Measurements from ENCODE around the gene PNPLA4. TPM values are rescaled to one million over a fixed set of nuclear protein-coding genes. Genes with fewer than 3 reads are reported as not detected.

PNPLA4 gene
- 43.8 TPM for total RNA-seq
- long read RNA-seq, transcript PNPLA4-201 (7 exons, 3,372 nt), result major isoform, 28 of 40 reads
- long read RNA-seq, partial matches to known transcripts, result 4 of 40 reads
- long read RNA-seq, other reads (novel, unspliced or antisense), result 7 of 40 reads

DNA sequence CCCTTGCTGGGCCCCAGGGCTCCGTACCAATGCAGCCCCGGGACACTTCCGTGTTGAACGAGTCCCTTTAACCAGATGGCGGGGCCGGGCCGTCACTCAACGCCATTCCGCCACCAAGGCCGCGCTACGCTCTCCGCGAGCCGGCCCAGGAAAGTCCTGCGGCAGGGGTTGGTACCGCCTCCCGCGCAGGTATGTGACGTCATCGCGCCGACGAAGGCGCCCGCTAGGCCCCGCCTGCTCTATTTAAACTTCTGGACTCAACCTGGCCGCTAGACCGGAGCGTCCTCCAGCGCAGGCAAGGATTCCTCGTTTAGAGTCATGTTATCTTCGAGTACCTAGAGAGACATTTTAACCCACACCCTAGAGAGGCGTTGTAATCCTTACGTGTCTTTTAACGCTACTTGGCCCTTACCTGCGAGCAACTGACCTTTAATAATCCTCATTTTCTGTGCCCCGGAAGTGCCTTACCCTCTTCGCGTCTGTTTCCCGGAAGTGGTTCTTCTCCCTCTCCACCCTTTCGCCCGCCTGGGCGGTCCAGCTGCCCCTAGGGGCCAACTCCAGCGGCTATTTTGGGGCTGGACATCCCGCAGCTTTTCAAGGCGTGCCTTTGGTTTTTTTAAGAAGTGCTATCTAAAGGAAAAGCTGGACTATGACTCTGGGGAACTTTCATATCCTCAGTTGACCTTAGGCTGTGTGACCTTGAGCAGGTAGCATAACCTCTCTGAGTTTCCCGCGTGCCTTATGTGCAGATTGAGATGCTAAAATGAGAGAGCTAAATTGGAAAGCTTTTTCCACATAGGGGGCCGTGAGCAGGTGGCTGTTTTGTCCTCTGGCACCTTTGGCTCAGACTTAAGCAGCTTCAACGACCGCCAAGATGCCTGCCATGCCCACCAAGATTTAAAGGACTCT is at the start of gene PNPLA4:
Gene PNPLA4 (minus strand): TSS at position 155 of the 909 bp plus-strand sequence. CDS start 1,294 bp downstream, outside the sequence.
- intact Hi-C loops (cut with DNase I), result loop anchor here (5.0 kb wide), 1 partner anchor 780 kb away; the partner anchor contains the start of genes PUDP and STS
- peak; percentile 91 for DNase-seq (ENCODE audit: low spot score)

DNA sequence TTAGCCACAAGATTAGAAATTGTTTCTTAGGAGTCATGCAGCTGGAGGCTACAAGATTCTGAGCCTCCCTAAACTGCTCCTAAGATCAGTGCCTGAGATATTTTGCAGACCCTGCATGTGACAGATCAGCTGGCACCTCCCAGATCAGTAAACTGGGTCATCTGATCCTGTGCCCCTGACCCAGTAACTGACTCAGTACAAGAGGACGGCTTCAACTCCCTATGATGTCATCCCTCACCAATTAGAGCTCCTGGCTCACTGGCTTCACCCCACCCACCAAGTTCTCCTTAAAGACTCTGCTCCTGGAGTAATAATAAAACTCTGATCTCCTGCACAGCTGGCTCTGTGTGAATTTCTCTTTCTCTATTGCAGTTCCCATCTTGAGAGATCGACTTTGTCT is 45.4 kb upstream of the PNPLA4 start:
- intact Hi-C loops (cut with DNase I), result no loop called here
- DNase-seq (ENCODE audit: low spot score), result no peak

DNA sequence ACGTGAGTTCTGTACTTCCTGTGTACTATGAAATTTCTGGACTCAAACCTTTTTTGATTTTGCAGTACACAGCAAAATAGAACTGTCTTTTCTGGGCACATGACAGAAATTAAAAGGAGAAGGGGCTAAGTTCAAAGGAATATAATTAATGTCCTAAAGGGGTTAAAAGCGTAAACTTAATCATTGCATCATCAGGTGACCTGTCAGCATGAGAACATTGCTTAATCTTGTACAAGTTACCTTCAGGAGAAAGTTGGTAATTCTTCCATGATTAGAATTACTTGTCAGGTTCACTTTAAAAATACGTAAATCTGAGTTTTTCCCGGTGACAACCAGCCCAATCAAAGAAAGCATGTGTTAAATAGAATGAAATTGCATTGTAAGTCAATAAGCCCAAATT is 43.2 kb upstream of the PNPLA4 start:
- intact Hi-C loops (cut with DNase I), result no loop called here
- no peak for DNase-seq (ENCODE audit: low spot score)

DNA sequence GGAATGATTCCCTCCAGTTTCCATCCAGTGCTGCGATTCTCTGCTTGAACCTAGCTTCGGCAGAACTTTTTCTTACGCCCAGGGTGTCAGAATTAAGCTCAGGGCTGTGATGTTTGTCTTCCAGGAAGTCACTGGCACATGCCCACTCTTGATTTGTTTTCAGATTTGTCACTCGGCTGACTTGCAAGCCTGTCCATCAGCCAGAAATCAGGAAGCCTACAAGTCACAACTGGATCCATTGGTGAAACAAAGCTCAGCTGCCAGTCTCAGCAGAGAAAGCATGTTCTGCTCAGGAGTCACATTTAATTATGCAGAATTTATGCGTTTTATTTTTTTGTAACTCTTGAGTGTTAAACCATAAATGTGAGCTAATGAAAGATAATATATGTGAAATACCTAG is 38.2 kb upstream of the PNPLA4 start:
- intact Hi-C loops (cut with DNase I), result no loop called here

DNA sequence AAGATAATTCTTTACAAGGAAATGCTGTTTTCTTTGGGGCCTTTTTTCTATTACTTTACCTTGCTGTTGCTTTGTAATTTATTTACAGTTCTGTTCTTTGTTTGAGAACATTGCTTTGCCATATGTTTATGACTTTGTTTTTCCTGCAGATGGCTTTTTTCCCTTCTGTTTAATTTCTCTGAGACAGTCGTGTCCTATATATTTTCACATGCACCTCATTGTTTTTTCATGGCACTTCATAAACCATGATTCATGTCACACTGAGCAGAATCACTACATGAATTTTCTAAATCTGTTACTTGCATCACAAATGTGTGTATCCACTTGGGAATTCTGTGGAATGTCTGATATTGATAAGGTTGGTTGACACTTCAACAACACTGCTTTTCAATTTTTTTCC is 33.0 kb upstream of the PNPLA4 start:
- intact Hi-C loops (cut with DNase I), result no loop called here
- no peak for DNase-seq (ENCODE audit: low spot score)

More for the DNA sequence above, 38.2 kb upstream of the PNPLA4 start:
- DNase-seq (ENCODE audit: low spot score), result no peak

DNA sequence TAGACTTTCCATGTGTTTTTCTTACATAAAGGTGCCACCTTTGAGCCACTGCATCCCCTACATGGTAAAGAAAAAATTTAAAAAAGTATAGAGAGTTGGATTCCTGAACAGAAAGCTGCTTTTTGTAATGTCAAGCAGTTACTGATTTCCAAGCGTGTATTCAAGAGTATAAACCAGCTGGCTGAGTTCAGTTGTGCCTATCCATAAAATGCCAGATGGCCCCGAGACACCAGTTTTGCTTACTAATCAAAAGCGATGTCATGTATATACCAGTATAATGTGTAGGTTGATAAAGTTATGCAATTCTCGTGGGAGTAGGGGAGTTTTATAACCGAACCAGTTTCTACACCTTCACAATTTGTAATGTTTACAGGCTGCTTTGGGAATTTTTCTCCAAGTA is 26.2 kb upstream of the PNPLA4 start:
- no peak for DNase-seq (ENCODE audit: low spot score)
- intact Hi-C loops (cut with DNase I), result no loop called here

DNA sequence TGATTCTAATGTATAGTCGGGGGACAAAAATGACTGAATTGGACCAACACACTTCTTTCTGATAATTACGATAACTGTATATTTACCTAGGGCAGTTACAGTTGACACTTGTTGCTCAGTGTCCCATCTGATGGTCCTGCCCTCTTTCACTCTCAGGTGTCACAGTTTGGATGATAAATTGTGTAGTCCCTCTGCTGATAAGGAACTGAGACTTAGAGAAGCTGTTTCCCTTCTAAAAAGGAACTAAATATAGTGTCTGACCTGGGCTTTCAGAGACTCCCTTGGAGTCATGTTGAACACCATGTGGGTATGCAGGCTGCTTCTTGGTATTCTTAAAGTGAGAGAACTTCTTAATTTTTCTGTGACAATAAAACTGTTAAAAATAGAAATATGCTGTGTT is 23.7 kb upstream of the PNPLA4 start:
- intact Hi-C loops (cut with DNase I), result no loop called here
- no peak for DNase-seq (ENCODE audit: low spot score)

- intact Hi-C loops (cut with DNase I), result no loop called here
- DNase-seq (ENCODE audit: low spot score), result no peak
Observed at GRCh38 chrX:7948483-7948882, 21.3 kb upstream of the PNPLA4 start.

DNA sequence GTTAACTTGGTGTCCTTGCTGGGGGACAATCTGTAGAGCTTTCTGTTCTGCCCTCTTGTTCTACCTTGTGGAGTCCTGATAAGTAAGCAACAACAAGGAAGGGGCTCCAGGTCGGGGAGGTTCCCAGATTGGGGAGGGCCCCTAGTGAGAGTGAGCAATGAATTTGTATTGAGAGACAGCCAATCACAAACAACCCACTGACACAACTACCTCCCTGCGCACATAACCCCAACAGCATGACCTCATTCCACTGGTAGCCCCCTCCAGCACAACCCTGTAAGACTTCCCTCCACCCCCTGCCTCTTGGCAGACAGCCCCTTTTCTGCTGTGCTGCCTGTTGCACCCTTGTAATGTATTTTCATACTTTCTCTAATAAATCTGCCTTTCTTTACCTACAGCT is 19.7 kb upstream of the PNPLA4 start:
- intact Hi-C loops (cut with DNase I), result no loop called here
- no peak for DNase-seq (ENCODE audit: low spot score)

DNA sequence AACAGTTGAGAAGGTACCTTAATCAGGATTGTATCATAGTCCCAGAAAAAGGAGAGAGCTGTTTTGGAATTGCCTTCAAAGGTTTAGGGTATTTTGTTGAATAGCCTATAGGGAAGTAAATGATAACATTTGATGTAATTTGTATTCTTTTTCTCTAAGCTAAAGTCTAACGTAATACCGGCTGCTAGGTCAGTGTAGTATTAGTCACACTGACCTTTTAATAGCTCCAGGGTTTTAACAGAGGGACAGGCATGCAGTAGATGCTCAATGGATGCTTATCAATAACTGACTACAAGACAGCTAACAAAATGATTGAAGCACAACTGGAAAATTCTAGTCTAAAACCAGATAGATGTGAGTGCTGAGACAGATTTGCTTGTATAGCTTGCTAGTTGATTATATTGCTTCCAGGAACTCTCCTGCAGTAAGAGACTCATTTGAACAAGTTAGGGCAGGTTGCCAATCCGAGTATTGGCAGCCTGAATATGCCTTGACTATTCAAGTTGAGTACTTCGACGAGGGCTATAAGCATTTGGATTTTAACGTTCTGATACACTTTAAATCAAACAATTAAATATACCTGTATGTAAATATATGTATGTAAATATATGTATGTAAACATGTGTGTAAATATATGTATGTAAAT is 16.5 kb upstream of the PNPLA4 start:
- no peak for DNase-seq (ENCODE audit: low spot score)

DNA sequence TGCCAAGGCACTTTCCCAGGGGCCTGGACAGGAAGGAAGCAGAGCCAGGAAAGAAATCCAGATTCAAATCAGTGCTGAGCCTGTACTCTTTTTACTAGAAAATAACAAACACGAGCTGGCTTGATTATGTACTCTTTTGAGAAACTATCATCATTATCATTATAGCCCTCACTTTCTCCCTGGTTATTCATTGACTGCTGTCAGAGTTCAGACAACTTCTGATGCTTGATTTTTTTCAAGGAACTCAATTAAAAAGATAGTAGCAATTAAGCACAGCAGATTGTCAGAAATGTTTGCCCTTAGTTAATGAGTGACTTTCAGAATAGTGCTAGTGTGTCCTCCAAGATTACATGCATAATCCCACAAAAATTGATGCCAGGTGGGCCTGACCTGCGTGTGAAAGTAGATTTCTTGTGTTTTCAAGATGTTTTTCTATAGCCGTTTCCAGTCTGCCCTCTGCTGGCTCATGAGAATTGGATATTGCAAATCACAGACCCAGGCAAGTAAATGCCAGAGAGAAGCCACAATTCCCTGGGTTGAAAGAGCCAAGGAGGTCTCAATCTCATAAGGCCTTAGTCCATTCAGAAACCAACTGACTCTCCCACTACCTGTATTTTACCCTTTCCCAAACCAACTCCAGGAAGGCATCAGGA is 14.3 kb upstream of the PNPLA4 start:
- intact Hi-C loops (cut with DNase I), result no loop called here
- DNase-seq (ENCODE audit: low spot score), result no peak

More for the DNA sequence above, 16.5 kb upstream of the PNPLA4 start:
- intact Hi-C loops (cut with DNase I), result no loop called here

- intact Hi-C loops (cut with DNase I), result no loop called here
- no peak for DNase-seq (ENCODE audit: low spot score)
Observed at GRCh38 chrX:7934026-7934425, 6.8 kb upstream of the PNPLA4 start.

DNA sequence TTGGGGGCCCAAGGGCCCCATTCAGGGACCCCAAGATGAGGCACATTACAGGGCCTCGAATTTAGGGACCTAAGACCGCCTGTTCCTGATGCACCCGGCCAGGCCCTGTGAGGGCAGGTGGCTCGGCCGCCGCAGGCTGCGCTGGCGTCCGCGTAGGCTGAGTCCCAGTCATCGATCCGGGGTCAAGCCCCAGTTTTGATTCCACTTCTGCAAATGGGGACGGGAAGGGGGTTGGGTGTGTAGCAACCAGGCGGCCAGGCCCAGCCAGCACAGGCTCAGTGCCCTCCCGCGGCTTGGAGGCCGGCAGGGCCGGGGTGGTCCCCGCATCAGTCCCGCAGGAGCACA is 327 bp downstream of the PNPLA4 start:
- DNase-seq (ENCODE audit: low spot score), result no peak
- intact Hi-C loops (cut with DNase I), result loop anchor here (5.0 kb wide), 1 partner anchor 780 kb away; the partner anchor contains the start of genes PUDP and STS

DNA sequence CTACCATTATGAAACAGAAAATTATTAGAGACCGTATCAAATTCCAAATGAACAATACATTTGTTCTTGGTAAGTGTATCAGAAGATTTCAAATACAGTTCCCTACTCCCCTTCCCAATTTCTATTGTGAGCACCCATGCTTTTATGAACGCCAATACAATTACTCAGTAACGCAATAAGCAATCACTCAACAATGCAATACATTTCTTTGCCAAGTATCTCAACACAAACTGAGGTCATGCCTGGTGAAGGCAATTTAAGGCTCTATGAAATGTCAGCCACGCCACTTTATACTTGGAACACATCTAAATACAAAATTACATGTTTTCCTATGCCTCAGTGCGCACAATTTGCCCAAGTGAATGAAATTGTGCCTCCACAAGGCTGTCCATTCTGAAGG is 712 bp downstream of the PNPLA4 start:
- intact Hi-C loops (cut with DNase I), result loop anchor here (5.0 kb wide), 1 partner anchor 779 kb away; the partner anchor contains the start of genes PUDP and STS
- DNase-seq (ENCODE audit: low spot score), result no peak

GRCh38 chrX:7925867-7926472 is 1.2 kb downstream of the PNPLA4 start:
- DNase-seq (ENCODE audit: low spot score), result no peak
- intact Hi-C loops (cut with DNase I), result loop anchor here (5.0 kb wide), 1 partner anchor 779 kb away; the partner anchor contains the start of genes PUDP and STS

- intact Hi-C loops (cut with DNase I), result no loop called here
- DNase-seq (ENCODE audit: low spot score), result no peak
Observed at GRCh38 chrX:7921750-7922149, 5.5 kb downstream of the PNPLA4 start.

DNA sequence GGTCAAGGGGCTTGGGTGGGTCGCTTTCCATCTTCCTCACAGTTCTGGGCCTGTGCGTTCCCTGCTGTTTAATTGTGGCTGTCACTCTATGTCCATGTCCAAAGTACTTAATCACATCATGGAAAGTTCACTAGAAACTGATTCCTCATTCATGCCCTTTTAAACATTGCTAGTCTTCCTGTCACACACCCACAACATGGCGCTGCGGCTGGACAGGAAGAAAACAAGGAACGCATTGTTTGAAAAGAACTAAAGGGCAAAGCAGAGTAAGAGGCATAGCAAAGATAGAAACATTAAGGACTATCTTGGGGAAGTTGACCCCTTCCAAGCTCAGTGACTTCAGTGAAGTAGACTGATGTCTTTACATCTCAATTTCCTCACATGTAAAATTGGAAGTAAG is 18.4 kb downstream of the PNPLA4 start:
- intact Hi-C loops (cut with DNase I), result no loop called here

GRCh38 chrX:7904562-7904961 is 22.7 kb downstream of the PNPLA4 start:
- DNase-seq (ENCODE audit: low spot score), result no peak
- intact Hi-C loops (cut with DNase I), result no loop called here

More for the DNA sequence above, 18.4 kb downstream of the PNPLA4 start:
- DNase-seq (ENCODE audit: low spot score), result no peak

- intact Hi-C loops (cut with DNase I), result no loop called here
- DNase-seq (ENCODE audit: low spot score), result no peak
Observed at GRCh38 chrX:7891928-7892327, 35.3 kb downstream of the PNPLA4 start.

DNA sequence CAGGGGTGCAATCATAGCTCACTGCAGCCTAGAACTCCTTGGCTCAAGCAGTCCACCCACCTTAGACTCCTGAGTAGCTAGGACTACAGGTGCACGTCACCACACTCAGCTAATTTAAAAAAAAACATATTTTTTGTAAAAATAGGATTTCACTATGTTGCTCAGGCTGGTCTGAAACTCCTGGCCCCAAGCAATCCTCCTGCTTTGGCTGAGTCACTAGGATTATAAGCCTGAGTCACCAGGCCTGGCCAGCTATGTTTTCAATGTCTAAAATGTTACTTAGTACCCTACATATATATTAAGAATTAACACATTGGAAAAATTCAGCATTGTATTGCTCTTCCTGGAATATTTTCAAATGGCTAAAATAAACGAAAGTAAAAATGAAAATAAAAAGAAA is 37.5 kb downstream of the PNPLA4 start:
- intact Hi-C loops (cut with DNase I), result no loop called here
- no peak for DNase-seq (ENCODE audit: low spot score)
